ENCODE results near the gene IPMK. TPM values are rescaled to one million over a fixed set of nuclear protein-coding genes. Genes with fewer than 3 reads are reported as not detected.

The IPMK gene
- total and polyA plus RNA-seq, 2 donors from 2014 or later = 1.7 to 5.0 TPM

DNA sequence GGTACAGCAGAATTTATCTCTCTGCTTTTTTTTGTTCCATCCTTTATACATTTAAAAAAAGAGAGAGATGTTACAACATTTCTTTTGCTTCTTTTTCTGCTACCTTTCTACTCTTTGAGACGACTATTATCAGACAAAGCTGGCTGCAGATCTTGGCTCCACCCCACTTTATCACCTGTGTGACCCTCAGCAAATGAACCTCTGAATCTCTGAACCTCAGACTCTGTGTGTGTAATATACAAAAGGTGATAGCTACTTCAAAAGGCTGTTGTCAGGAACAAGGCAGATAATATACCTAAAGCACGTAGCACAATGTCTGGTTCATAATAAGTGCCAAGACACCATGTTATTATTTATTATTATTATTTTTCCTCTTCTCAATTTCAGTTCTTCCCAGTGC lies 34.6 kb upstream of the IPMK start:
- TF ChIP-seq, protein P1, sequence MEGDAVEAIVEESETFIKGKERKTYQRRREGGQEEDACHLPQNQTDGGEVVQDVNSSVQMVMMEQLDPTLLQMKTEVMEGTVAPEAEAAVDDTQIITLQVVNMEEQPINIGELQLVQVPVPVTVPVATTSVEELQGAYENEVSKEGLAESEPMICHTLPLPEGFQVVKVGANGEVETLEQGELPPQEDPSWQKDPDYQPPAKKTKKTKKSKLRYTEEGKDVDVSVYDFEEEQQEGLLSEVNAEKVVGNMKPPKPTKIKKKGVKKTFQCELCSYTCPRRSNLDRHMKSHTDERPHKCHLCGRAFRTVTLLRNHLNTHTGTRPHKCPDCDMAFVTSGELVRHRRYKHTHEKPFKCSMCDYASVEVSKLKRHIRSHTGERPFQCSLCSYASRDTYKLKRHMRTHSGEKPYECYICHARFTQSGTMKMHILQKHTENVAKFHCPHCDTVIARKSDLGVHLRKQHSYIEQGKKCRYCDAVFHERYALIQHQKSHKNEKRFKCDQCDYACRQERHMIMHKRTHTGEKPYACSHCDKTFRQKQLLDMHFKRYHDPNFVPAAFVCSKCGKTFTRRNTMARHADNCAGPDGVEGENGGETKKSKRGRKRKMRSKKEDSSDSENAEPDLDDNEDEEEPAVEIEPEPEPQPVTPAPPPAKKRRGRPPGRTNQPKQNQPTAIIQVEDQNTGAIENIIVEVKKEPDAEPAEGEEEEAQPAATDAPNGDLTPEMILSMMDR (IDR thresholded peaks at IDR 0.05; ENCODE audit: borderline replicate concordance, extremely low read depth, insufficient read depth) = no peak
- DNase-seq (no peak), FAIRE-seq (no peak)
- intact Hi-C loops (cut with DNase I) = no loop called here
- no peaks in the 10 kb centered on the region for H3K27me3 ChIP-seq (ENCODE audit: control insufficient read depth, insufficient read depth, low read length)
- no peak overlapping the region for H3K9ac ChIP-seq (ENCODE audit: low read length in 3 of 3)
- no peaks in the 10 kb centered on the region for H3K4me1 ChIP-seq (ENCODE audit: control insufficient read depth in 2 of 3, insufficient read depth in 2 of 3, low read depth in 1 of 3, low read length in 3 of 3)
- H3K4me3 ChIP-seq (ENCODE audit: low read length in 3 of 3) = no peak overlapping the region
- no peak overlapping the region for H3K27ac ChIP-seq (ENCODE audit: low read depth in 2 of 2, low read length in 2 of 2)
- H3K9me3 ChIP-seq (ENCODE audit: control insufficient read depth in 2 of 3, insufficient read depth in 1 of 3, low read length in 3 of 3) = no peaks in the 10 kb centered on the region
- no peaks in the 10 kb centered on the region for H3K36me3 ChIP-seq (ENCODE audit: control insufficient read depth in 2 of 3, insufficient read depth in 3 of 3, low read length in 3 of 3)

DNA sequence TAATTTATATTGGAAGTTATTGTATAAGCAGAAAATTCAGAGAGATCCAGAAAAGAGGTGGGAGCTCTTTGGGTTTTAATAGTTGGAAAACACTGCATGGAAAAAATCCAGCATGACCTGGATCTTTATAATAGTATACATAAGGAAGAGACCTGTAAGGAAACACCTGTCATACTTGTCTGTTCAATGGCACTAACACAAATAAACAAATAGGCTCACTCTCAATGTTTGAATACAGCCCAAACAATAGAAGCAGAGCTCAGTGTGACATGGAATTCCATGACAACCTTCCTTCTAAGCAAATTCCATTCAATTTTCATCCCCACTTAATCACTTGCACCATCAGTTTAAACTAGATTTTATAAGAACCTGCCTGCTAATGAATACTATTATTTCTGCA lies 33.0 kb upstream of the IPMK start:
- intact Hi-C loops (cut with DNase I) = no loop called here
- no peak for FAIRE-seq
- Histone ChIP-seq H3K4me3 (ENCODE audit: low read length in 3 of 3) (no peak overlapping the region), H3K9me3 (ENCODE audit: control insufficient read depth in 2 of 3, insufficient read depth in 1 of 3, low read length in 3 of 3) (no peaks in the 10 kb centered on the region), H3K4me1 (ENCODE audit: control insufficient read depth in 2 of 3, insufficient read depth in 2 of 3, low read depth in 1 of 3, low read length in 3 of 3) (no peaks in the 10 kb centered on the region), H3K9ac (ENCODE audit: low read length in 3 of 3) (no peak overlapping the region), H3K27ac (ENCODE audit: low read depth in 2 of 2, low read length in 2 of 2) (no peak overlapping the region), H3K27me3 (ENCODE audit: control insufficient read depth, insufficient read depth, low read length) (no peaks in the 10 kb centered on the region), H3K36me3 (ENCODE audit: control insufficient read depth in 2 of 3, insufficient read depth in 3 of 3, low read length in 3 of 3) (no peaks in the 10 kb centered on the region)
- TF ChIP-seq, protein P1 (IDR thresholded peaks at IDR 0.05; ENCODE audit: borderline replicate concordance, extremely low read depth, insufficient read depth) = no peak
- DNase-seq = no peak

DNA sequence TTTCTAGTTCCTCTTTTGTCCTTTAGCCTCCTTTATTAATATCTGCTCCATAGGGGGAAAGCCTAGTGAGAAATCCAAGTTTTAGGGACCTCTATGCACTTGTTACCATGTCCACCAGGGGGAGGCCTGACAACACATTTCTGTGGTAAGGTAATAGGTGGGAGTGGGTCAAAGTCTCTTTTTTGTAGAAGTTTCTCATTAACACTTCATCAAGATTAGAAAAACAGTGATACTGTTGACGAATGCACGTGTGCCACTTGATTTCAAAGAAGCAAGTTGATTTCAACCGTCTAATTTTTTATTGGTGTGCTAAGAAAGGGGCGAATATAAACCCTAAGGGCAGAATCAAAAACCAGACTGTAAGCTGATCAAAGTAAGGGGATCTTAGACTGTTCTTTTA lies 31.9 kb upstream of the IPMK start:
- Histone ChIP-seq H3K4me1 (ENCODE audit: control insufficient read depth in 2 of 3, insufficient read depth in 2 of 3, low read depth in 1 of 3, low read length in 3 of 3) (no peaks in the 10 kb centered on the region), H3K27ac (ENCODE audit: low read depth in 2 of 2, low read length in 2 of 2) (no peak overlapping the region), H3K27me3 (ENCODE audit: control insufficient read depth, insufficient read depth, low read length) (no peaks in the 10 kb centered on the region), H3K9me3 (ENCODE audit: control insufficient read depth in 2 of 3, insufficient read depth in 1 of 3, low read length in 3 of 3) (no peaks in the 10 kb centered on the region), H3K4me3 (ENCODE audit: low read length in 3 of 3) (peak overlapping the region in 1 of 3 donors; percentile 41), H3K9ac (ENCODE audit: low read length in 3 of 3) (no peak overlapping the region), H3K36me3 (ENCODE audit: control insufficient read depth in 2 of 3, insufficient read depth in 3 of 3, low read length in 3 of 3) (no peaks in the 10 kb centered on the region)
- intact Hi-C loops (cut with DNase I) = no loop called here
- TF ChIP-seq, protein P1 (IDR thresholded peaks at IDR 0.05; ENCODE audit: borderline replicate concordance, extremely low read depth, insufficient read depth) = peak; percentile 79
- FAIRE-seq (peak; percentile 62), DNase-seq (peak in 4 of 5 donors; percentile 49 to 77 (median 70))

DNA sequence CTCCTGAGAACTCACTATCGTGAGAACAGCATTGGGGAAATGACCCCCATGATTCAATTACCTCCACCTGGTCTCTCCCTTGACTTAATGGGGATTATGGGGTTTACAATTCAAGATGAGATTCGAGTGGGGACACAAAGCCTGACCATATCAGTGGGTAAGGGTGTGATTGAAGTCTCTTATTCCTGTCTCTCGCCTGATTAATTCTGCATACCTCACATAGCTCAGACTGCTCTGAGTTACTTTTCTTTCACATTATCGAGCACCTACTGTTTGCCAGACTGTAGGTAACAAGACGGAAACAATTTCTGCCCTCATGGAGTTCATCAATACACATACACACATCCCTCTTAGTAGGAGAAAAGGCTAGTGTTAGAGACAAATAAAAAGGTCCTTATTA lies 26.3 kb upstream of the IPMK start:
- Histone ChIP-seq H3K36me3 (ENCODE audit: control insufficient read depth in 2 of 3, insufficient read depth in 3 of 3, low read length in 3 of 3) (no peaks in the 10 kb centered on the region), H3K9ac (ENCODE audit: low read length in 3 of 3) (no peak overlapping the region), H3K27ac (ENCODE audit: low read depth in 2 of 2, low read length in 2 of 2) (no peak overlapping the region), H3K4me1 (ENCODE audit: control insufficient read depth in 2 of 3, insufficient read depth in 2 of 3, low read depth in 1 of 3, low read length in 3 of 3) (peaks cover 0 to 3% (median 0%) of the 10 kb centered on the region in 3 donors), H3K4me3 (ENCODE audit: low read length in 3 of 3) (no peak overlapping the region), H3K27me3 (ENCODE audit: control insufficient read depth, insufficient read depth, low read length) (no peaks in the 10 kb centered on the region), H3K9me3 (ENCODE audit: control insufficient read depth in 2 of 3, insufficient read depth in 1 of 3, low read length in 3 of 3) (no peaks in the 10 kb centered on the region)
- DNase-seq (no peak), FAIRE-seq (no peak)
- TF ChIP-seq, protein P1 (IDR thresholded peaks at IDR 0.05; ENCODE audit: borderline replicate concordance, extremely low read depth, insufficient read depth) = no peak
- intact Hi-C loops (cut with DNase I) = no loop called here
